SK-N-SH (cell line): ENCODE measurements around the gene JMJD1C.

ENCODE experiments used
- RCOR1 ChIP-seq: fragments of 150-350 bp; IDR thresholded peaks from 2 replicates; pipeline ENCODE4 v1.6.1; 2017; ENCODE audit warnings: antibody characterized with exemption, low read length
- SMC3 ChIP-seq: IDR thresholded peaks from 2 replicates; pipeline ENCODE4 v1.6.1; 2012; ENCODE audit warnings: low read depth, low read length, improper control_type of control experiment
- TF ChIP-seq, protein P1 (sequence below): fragments of 200-600 bp; sonication (generic); IDR thresholded peaks from 2 replicates; pipeline ENCODE4 v1.6.1; 2017; ENCODE audit warnings: antibody characterized with exemption, mild to moderate bottlenecking, moderate library complexity

DNA sequence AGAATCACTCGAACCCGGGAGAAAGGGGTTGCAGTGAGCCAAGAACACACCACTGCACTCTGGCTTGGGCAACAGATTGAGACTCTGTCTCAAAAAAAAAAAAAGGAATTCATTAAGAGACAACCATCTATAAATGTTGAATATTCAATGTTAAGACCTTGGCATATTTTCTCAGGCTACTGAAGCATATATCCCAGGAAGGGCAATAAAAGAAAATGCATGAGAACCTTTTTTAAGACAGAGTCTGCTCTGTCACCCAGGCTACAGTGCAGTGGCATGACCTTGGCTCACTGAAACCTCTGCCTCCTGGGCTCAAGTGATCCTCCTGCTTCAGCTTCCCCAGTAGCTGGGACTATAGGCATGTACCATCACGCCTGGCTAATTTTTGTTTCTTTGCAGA, 165.0 kb downstream of the JMJD1C start:
- TF ChIP-seq SMC3 (no peak), RCOR1 (no peak)
- TF ChIP-seq, protein P1, sequence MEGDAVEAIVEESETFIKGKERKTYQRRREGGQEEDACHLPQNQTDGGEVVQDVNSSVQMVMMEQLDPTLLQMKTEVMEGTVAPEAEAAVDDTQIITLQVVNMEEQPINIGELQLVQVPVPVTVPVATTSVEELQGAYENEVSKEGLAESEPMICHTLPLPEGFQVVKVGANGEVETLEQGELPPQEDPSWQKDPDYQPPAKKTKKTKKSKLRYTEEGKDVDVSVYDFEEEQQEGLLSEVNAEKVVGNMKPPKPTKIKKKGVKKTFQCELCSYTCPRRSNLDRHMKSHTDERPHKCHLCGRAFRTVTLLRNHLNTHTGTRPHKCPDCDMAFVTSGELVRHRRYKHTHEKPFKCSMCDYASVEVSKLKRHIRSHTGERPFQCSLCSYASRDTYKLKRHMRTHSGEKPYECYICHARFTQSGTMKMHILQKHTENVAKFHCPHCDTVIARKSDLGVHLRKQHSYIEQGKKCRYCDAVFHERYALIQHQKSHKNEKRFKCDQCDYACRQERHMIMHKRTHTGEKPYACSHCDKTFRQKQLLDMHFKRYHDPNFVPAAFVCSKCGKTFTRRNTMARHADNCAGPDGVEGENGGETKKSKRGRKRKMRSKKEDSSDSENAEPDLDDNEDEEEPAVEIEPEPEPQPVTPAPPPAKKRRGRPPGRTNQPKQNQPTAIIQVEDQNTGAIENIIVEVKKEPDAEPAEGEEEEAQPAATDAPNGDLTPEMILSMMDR, result no peak
